ENCODE results near the gene LAMC2. TPM values are rescaled to one million over a fixed set of nuclear protein-coding genes. Genes with fewer than 3 reads are reported as not detected.

LAMC2 gene
- polyA plus RNA-seq, 3 donors, result not detected

DNA sequence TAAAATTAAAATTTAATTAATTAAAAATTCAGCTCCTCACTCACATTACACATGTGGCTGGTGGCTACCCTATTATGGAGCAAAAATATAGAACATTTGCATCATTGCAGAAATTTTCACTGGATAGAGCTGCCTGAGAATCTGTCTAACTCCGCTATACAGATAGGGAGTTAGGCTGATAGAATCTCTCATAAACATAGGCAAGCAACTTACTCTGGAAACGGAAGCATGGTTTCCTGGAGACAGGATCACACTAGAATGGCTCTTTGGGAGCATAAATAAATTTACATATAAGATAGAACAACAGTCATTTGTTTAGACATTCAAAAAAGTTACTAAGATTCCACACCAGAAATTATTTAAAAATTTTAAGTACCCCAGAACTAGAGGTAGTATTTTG, 12.2 kb upstream of the LAMC2 start:
- Histone ChIP-seq H3K4me1 (ENCODE audit: control insufficient read depth in 1 of 2, insufficient read depth in 2 of 2, low read length in 2 of 2) (no peaks in the 10 kb centered on the region), H3K9ac (ENCODE audit: insufficient read depth, low read length, poor library complexity, severe bottlenecking) (no peak overlapping the region), H3K79me2 (ENCODE audit: insufficient read depth, low read length) (no peaks in the 10 kb centered on the region), H3K4me3 (replicated peaks in 1 of 3; ENCODE audit: low read depth in 2 of 3, low read length in 3 of 3) (no peak overlapping the region), H3K9me3 (replicated peaks in 1 of 2; ENCODE audit: control insufficient read depth in 1 of 2, insufficient read depth in 1 of 2, low read length in 2 of 2) (no peaks in the 10 kb centered on the region), H3K36me3 (replicated peaks in 1 of 2; ENCODE audit: control insufficient read depth in 1 of 2, insufficient read depth in 2 of 2, low read length in 2 of 2) (no peaks in the 10 kb centered on the region), H4K20me1 (ENCODE audit: insufficient read depth, low read length) (no peaks in the 10 kb centered on the region), H3K27ac (ENCODE audit: low read depth in 1 of 2, low read length in 2 of 2) (no peak overlapping the region), H2AFZ (ENCODE audit: insufficient read depth, low read depth, low read length, poor library complexity, severe bottlenecking) (no peak overlapping the region), H3K4me2 (replicated peaks; ENCODE audit: extremely low read depth, low read length, poor library complexity, severe bottlenecking) (no peak overlapping the region), H3K27me3 (ENCODE audit: control insufficient read depth in 2 of 2, insufficient read depth in 2 of 2, low read length in 2 of 2) (no peaks in the 10 kb centered on the region)
- Mint-ChIP-seq H3K9me3 (peaks cover 0 to 4% (median 0%) of the 10 kb centered on the region in 7 donors), H3K27me3 (ENCODE audit: low read depth in 3 of 3) (peaks cover 4 to 11% (median 7%) of the 10 kb centered on the region in 3 donors), H3K4me3 (no peak overlapping the region), H3K36me3 (no peaks in the 10 kb centered on the region), H3K4me1 (no peaks in the 10 kb centered on the region), H3K27ac (no peak overlapping the region)
- DNase-seq, result no peak
- intact Hi-C loops (cut with micrococcal nuclease), result no loop called here
- WGBS (ENCODE audit: insufficient coverage), result no CpG with 5 or more reads among the region's 2 CpGs
- TF ChIP-seq, protein P1, sequence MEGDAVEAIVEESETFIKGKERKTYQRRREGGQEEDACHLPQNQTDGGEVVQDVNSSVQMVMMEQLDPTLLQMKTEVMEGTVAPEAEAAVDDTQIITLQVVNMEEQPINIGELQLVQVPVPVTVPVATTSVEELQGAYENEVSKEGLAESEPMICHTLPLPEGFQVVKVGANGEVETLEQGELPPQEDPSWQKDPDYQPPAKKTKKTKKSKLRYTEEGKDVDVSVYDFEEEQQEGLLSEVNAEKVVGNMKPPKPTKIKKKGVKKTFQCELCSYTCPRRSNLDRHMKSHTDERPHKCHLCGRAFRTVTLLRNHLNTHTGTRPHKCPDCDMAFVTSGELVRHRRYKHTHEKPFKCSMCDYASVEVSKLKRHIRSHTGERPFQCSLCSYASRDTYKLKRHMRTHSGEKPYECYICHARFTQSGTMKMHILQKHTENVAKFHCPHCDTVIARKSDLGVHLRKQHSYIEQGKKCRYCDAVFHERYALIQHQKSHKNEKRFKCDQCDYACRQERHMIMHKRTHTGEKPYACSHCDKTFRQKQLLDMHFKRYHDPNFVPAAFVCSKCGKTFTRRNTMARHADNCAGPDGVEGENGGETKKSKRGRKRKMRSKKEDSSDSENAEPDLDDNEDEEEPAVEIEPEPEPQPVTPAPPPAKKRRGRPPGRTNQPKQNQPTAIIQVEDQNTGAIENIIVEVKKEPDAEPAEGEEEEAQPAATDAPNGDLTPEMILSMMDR (IDR thresholded peaks at IDR 0.05), result no peak

DNA sequence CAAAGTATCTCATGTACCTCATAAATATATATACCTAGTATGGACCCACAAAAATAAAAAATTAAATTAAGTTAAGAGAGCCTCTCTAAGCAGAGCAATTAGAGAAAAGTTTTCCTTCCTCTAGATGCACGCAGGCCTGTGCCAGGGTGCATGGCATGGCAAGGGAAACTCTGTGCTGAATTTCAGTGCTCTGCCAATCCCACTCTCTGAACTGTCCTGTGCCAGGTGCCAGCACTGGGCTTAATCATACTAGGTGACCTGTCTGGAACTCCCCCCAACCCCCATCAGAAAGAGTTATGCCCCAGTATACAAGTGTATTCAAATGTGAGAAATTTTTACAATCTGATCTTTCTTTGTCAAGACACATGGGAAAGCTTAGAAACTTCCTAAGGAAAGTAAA, 10.4 kb upstream of the LAMC2 start:
- no peak overlapping the region for H3K9ac ChIP-seq (ENCODE audit: insufficient read depth, low read length, poor library complexity, severe bottlenecking)
- Mint-ChIP-seq H3K4me3 (no peak overlapping the region), H3K4me1 (no peaks in the 10 kb centered on the region), H3K27ac (no peak overlapping the region), H3K27me3 (ENCODE audit: low read depth in 3 of 3) (peaks cover 6 to 15% (median 10%) of the 10 kb centered on the region in 3 donors), H3K36me3 (no peaks in the 10 kb centered on the region), H3K9me3 (peaks cover 0 to 4% (median 0%) of the 10 kb centered on the region in 7 donors)
- H4K20me1 ChIP-seq (ENCODE audit: insufficient read depth, low read length), result no peaks in the 10 kb centered on the region
- no peaks in the 10 kb centered on the region for H3K36me3 ChIP-seq (replicated peaks in 1 of 2; ENCODE audit: control insufficient read depth in 1 of 2, insufficient read depth in 2 of 2, low read length in 2 of 2)
- H3K9me3 ChIP-seq (replicated peaks in 1 of 2; ENCODE audit: control insufficient read depth in 1 of 2, insufficient read depth in 1 of 2, low read length in 2 of 2), result no peaks in the 10 kb centered on the region
- no peak overlapping the region for H3K27ac ChIP-seq (ENCODE audit: low read depth in 1 of 2, low read length in 2 of 2)
- no peaks in the 10 kb centered on the region for H3K79me2 ChIP-seq (ENCODE audit: insufficient read depth, low read length)
- no peaks in the 10 kb centered on the region for H3K27me3 ChIP-seq (ENCODE audit: control insufficient read depth in 2 of 2, insufficient read depth in 2 of 2, low read length in 2 of 2)
- H3K4me2 ChIP-seq (replicated peaks; ENCODE audit: extremely low read depth, low read length, poor library complexity, severe bottlenecking), result no peak overlapping the region
- no CpG with 5 or more reads among the region's 1 CpG for WGBS (ENCODE audit: insufficient coverage)
- no peaks in the 10 kb centered on the region for H3K4me1 ChIP-seq (ENCODE audit: control insufficient read depth in 1 of 2, insufficient read depth in 2 of 2, low read length in 2 of 2)
- intact Hi-C loops (cut with micrococcal nuclease), result no loop called here
- DNase-seq, result no peak
- TF ChIP-seq, protein P1 (IDR thresholded peaks at IDR 0.05), result no peak
- no peak overlapping the region for H3K4me3 ChIP-seq (replicated peaks in 1 of 3; ENCODE audit: low read depth in 2 of 3, low read length in 3 of 3)
- no peak overlapping the region for H2AFZ ChIP-seq (ENCODE audit: insufficient read depth, low read depth, low read length, poor library complexity, severe bottlenecking)
